GM20000 (cell line): ENCODE results near the gene TIMM17A.

ENCODE experiments used
- DNase-seq: peaks from one replicate; pipeline ENCODE4 v3.0.0; 2012; ENCODE audit warnings: low spot score
- CTCF ChIP-seq: IDR thresholded peaks from 2 replicates; pipeline ENCODE4 v1.5.1; 2012; ENCODE audit warnings: mild to moderate bottlenecking, control low read depth; ENCODE audit errors: extremely low read depth, missing control alignments

The TIMM17A gene

DNA sequence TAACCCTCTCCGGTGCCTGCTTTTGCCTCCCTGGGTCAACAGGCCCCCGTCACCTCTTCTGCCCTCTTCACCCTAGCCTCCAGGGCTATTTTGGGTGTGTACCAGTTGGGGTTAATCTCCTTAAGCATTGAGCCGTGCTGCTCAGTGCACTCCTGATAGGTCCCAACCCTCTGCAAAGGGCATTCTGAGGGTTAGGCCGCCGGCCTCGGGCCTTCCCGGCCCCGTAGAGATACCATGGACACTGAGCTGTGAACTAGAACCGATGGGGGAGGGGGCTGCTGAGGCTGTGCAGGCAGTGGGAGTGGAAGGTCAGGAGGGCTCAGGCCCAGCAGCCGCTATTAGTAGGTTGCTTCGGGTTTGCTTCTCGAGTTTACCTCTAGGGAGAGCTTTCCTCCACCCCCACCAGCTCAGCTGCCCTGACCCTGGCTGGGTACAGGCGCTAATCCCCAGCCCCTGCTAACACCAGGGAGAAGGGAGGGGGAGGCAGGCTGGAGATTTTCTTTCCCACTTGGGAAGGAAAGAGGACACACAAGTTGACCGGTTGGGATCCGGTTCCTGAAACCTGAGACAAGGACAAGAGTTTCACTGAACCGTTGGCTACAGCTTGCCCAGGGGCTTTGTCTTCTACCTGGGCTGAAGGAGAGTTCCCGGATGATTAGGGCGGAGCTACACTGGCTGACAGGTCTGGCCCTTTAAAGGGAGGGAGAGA lies 13.7 kb upstream of the TIMM17A start:
- DNase-seq, result no peak
- TF ChIP-seq CTCF, result no peak

GRCh38 chr1:201942129-201942495 lies 13.2 kb upstream of the TIMM17A start:
- DNase-seq, result no peak
- no peak for TF ChIP-seq CTCF

GRCh38 chr1:201944002-201944401 lies 11.3 kb upstream of the TIMM17A start:
- TF ChIP-seq CTCF, result no peak

GRCh38 chr1:201944639-201945038 lies 10.7 kb upstream of the TIMM17A start:
- no peak for TF ChIP-seq CTCF

More at GRCh38 chr1:201944002-201944401, 11.3 kb upstream of the TIMM17A start:
- DNase-seq, result no peak

GRCh38 chr1:201945157-201945556 lies 10.1 kb upstream of the TIMM17A start:
- DNase-seq, result no peak
- no peak for TF ChIP-seq CTCF

More at GRCh38 chr1:201944639-201945038, 10.7 kb upstream of the TIMM17A start:
- DNase-seq, result no peak

GRCh38 chr1:201945863-201946223 lies 9.5 kb upstream of the TIMM17A start:
- no peak for TF ChIP-seq CTCF
- DNase-seq, result no peak

DNA sequence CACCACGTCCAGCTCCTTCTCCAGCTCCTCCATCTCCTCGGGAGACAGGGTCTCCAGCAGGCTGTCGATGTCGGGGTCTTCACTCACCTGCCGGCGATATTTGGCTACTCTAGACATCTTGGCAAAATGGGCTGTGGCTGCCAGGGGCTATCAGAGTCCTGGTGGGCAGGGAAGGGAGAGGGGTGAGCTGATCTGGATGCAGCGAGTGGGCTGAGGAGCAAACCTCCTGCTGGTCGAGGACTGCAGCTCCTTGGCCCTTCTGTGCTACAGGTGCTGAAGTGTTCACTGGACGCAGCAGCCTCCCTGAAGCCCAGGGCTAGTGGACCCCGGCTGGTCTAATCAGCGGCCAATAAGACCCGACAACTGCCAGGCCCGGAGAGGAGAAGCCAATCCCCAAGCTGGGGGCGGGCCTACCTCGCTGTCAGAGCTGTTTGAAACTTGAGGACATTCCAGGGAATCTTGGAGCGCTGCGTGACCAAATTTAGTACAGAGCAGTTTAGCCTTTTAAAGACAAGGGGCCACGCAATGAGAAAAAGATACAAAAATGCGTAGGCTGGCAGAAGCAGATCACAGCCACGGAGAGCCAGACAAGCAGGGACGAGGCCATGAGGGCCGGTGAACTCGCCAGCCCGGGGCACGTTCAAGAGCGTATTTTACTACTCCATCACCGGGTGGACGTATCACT lies 8.9 kb upstream of the TIMM17A start, which contains the start of gene LMOD1:
LMOD1 (minus strand) TSS at position 325 of the 685 bp plus-strand sequence; CDS start at position 117, 208 bp downstream.
- TF ChIP-seq CTCF, result no peak
- no peak for DNase-seq
